Left forelimb (tissue), 1 donor: ENCODE measurements around the gene RPL29.

Experiments used
- DNase-seq: peaks from one replicate; pipeline ENCODE4 v3.0.0-alpha.2; 2018; ENCODE audit warnings: low spot score

RPL29 gene

DNA sequence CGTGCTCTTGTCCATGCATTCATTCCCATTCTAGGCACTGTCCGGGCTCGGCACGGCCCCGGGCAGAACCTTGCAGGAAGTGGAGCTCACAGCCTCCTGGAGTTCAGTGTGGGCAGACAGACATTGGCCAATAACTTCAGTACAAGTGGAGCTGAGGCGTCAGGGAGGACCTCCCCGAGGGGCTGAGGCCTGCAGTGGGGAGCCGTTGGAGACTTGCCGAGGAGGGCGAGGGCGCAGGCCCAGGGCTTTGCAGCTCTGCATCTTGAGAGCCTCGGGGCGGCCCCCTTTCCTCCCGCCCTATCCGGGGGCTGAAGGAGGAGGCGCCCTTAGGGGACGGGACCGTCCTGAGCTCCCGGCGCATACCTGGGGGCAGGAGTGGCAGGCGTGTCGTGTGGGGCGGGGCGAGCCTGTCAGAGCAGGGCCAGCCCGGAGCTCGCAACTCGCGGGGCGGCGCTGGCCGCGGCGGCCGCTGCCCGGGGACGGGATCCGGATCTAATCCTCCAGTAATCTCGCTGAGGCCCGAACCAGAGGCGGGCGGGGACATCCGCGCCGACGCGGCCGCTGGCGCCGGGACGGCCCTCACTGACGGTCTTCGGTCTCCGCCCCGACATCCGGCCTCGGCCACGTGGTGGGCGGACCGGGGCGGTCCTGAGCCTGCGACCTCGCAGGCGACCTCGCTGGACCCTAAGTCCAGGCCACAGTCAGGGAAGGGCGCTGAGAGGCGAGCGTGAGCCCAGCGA lies 12.7 kb downstream of the RPL29 start, which contains the start of gene ACY1:
Gene ACY1, plus strand, starts transcription at position 698 of the 740 bp plus-strand sequence. CDS start 530 bp downstream, outside the sequence.
- DNase-seq = peak; percentile 92

DNA sequence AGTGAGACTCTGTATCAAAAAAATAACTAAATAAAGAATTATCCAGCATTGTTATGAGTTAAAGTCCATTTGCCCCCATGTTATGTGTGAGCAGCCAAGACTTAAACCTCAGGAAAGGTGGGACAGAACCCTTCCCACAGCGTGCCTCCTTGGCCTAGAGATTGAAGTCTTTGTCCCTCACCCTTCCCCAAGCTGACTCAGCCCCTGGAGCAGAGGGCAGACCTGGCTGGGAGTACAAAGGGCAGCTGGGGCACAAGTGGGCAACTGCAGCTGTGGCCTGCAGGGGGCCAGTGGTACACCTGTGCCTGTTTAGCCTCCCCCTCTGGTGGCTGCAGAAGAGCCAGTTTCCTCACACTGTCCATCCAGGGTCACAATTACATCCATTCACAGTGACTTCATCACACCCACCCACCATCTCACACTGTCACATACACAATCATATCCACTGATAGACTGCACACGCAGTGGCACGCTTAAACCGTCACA lies 13.3 kb downstream of the RPL29 start:
- no peak for DNase-seq

DNA sequence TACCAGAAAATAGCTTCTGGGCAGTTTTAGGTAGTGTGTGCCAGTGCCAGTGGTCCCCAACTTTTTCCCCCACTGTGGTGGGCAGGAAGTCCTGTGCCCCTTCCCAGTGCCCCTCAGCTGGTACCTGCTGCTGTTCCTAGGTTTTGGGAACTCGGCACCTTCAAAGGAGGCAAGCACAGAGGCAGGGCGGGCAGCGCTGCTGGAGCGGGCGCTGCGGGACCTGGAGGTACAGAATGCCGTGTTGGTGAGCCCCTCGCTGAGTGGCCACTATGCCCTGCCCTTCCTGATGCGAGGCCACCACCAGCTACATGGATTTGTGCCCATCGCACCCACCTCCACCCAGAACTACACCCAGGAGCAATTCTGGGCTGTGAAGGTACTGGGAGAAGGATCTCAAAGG lies 15.4 kb downstream of the RPL29 start:
- DNase-seq = no peak

GRCh38 chr3:51978143-51978502 lies 17.6 kb downstream of the RPL29 start:
- no peak for DNase-seq

DNA sequence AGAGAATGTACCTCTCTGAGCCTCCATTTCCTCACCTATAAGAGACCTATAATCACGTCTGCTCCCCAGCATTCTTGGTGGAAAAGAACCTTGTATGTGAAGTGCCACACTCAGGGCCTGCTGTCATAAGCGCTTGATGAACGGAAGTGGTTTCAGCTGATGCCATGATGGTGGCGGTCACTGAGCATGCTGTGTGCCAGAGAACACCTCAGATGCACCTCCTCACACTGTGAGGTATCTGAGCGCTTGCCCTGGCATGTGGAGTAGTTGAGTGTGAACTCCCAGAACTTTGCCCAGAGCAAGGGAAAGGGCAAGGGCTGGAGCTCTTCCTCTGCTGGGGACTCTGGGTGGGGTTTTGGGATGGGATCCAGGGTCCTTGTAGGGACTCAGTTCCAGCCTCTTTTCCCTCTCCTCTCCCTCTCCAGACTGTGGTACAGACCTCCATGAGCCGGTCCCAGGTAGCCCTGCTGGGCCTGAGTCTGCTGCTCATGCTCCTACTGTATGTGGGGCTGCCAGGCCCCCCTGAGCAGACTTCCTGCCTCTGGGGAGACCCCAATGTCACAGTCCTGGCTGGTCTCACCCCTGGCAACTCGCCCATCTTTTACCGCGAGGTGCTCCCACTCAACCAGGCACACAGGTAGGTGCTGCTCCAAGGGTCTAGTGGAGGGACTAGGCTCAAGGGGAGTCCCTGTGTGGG lies 18.1 kb downstream of the RPL29 start:
- DNase-seq = no peak

DNA sequence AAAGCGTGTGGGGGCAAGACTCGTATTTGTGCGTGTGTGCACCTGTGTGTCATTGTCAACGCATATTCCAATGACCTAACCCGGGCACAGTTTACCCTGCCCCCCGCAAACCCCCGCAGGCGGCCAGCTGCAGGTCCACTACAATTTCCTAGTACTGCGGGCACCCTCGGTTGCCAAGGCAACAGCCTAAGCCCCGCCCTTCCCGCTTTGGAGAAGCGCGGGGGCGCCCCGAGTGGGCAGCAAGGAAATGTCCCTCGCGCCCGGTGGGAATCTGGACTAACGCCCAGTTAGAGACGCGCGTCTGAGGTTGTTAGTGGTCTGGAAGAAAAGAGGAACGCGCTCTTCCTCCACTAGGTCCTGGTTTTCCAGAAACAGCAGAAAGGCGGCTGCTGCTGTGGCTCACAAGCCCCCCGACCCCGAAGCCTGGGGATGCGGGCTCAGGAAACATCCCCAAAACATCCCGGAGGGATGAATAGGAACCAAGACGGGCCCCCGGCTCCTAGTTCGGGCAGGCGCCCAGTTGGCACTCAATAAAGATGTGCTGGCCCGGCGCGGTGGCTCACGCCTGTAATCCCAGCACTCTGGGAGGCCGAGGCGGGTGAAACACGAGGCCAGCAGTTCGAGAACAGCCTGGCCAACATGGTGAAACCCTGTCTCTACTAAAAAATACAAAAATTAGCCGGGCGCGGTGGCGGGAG lies 19.7 kb downstream of the RPL29 start:
- DNase-seq = peak; percentile 81

DNA sequence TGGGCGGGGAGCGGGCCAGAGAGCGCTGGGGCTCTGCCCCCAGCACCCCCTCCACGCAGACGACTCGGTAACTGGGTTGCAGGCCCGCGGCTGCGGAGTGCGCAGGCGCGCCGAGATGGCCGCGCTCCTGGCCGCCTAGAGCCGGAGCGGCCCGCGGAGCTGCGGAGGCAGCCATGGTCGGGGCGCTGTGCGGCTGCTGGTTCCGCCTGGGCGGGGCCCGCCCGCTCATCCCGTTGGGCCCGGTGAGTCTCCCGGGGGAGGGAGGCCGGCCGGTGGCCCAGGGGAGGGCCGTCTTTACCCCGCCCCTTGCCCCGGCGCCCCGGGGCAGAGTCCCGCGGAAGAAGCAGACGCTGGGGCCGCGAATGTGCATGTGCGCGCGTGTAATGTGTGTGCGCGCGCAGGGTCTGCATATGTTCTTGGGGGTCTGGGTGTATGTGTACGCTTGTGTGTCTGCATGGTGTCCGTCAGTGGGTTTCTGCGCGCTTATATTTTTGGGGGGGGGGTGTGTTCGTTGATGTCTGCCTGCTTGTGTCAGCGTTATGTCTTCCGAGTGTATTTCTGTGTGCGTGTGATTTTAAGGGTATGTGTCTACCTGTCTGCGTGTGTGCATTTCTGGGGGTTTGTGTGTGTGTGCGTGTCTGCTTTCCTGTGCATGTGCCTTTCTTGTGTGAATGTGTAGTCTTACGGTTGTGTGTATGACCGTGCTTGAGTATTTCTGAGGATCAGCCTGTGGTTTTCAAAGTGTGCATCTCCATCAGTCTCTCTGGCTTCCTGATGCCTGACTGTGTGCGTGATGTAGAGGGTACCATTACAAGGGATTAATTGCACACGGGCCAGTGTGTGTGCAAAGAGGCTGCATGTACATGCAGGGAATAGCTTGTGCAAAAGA lies 20.5 kb downstream of the RPL29 start, which contains the start of gene ABHD14A:
Gene ABHD14A, plus strand, starts transcription at position 102 of the 889 bp plus-strand sequence. Its CDS starts 72 bp downstream, at position 174.
- DNase-seq = peak; percentile 83

- no peak for DNase-seq
Observed at GRCh38 chr3:51974277-51974962, 21.3 kb downstream of the RPL29 start.

- no peak for DNase-seq
Observed at GRCh38 chr3:51971350-51971749, 24.3 kb downstream of the RPL29 start.

- DNase-seq = no peak
Observed at GRCh38 chr3:51970606-51971300, 24.9 kb downstream of the RPL29 start.

DNA sequence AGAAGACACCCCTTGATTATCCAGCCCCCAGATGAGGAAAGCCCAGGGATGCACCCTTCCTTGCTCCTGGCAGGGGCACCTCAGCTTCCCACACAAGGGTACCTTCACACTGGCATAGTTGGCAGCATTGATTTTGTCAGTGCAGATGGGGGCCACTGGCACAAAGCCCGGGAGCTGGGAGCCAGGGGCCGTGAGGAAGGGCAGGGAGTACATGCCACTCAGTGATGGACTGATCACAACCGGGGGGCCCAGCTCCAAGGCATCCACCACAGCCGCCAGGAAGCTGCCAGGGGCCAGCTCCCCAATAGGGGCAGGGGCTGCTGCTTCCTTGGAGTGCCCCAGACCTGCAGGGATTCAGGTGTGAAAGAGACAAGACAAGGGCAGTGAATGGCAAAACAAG lies 25.9 kb downstream of the RPL29 start:
- no peak for DNase-seq

DNA sequence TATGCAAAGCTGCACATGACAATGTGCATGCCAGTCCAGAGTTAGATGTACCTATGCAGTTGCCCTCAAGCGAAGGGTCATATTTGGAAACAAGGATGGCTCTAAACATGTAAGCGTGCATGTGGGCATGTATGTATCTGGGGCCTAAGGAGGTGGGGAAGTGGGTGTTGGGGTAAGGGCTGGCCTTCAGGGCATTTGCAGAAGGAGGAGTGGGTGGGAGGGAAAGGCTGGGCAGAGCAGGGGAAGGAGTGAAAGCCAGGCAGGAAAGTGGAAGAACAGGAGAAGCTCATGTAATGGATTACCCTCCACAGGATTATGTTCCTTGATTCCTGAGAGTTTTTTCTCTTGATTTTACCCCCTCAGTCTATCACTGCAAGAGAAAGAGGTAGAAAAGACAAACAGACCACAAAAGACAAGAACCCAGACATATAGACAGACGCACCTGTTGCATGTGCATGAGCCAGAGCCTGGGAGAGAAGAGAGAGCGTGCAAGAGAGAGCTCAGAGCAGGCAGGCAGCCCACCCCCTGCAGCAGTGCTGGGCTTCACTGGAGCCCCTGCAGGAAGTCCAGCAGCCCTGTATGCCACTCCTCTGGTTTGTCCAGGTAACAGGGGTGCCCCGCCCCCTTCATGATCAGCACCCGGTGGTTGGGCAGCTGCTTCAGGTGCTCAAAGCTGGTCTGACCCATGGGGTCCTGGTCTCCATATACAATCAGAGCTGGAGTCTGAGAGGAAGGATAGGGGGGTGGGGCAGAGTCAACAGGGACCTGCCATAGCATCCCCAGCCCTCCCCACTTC lies 26.6 kb downstream of the RPL29 start:
- no peak for DNase-seq

GRCh38 chr3:51968170-51968775 lies 27.4 kb downstream of the RPL29 start:
- no peak for DNase-seq

DNA sequence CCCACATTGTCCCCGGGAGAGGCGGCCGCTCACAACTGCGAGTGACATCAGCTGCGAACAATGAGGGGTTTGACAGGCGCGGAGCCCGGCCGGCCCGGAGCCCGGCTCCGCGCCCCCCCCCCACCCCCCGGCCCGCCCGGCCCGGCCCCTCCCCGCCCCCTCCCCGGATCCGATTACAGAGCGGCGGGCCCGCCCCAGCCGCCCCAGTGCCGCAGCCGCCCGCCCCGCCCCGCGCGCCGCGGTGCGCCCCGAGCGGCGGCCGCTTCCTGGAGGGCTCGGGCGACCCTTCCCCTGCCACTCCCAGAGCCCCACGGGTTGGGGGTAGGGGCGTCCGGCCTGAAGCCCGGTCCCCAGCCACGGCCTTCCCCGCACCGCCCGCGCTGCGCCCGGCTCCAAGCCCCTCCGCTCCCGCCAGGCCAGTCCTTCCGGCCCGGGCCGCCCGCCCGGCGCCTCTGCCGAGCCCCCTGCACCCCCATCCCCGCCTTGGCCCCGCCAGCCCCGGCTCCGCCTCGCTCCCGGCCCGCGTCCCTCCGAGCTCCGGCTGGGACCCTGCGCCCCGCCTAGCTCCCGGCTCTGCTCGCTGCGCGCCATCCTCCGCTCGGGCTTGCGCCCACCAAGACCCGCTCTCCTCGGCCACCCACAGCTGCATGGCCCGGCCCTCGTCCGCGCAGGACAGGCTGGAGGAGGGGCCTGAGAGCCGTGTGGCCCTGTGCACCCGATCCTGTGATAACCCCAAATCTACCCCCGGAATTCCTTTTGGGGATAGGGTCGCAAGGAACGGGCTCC lies 28.1 kb downstream of the RPL29 start, which contains the start of gene PCBP4:
Gene PCBP4, minus strand, starts transcription at position 71 of the 786 bp plus-strand sequence. CDS start 6,214 bp downstream, outside the sequence.
- DNase-seq = peak; percentile 87

DNA sequence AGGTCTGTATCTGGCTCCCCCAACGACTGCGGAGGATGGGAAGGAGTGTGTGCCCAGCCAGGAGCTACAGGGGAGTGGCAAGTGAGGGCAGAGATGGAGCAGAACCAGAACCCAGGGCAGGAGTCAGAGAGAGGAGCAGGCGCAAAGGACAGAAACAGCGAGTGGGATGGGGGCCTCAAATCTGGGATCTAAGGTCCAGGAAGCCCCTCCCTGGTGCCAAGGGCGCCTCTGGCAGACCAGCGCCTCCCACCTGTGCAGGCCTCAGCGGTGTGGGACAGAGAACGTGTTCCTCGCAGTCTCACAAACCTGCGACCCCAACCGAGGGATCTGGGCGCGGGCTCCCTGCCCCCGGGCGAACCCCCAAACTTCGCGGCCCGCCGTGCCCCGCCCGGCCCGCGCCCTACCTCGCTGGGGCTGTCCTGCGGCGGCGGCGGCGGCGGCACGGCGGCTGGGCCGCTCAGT lies 28.7 kb downstream of the RPL29 start:
- no peak for DNase-seq

GRCh38 chr3:51966486-51966885 lies 29.2 kb downstream of the RPL29 start:
- DNase-seq = no peak

- DNase-seq = no peak
Observed at GRCh38 chr3:51966016-51966415, 29.7 kb downstream of the RPL29 start.

DNA sequence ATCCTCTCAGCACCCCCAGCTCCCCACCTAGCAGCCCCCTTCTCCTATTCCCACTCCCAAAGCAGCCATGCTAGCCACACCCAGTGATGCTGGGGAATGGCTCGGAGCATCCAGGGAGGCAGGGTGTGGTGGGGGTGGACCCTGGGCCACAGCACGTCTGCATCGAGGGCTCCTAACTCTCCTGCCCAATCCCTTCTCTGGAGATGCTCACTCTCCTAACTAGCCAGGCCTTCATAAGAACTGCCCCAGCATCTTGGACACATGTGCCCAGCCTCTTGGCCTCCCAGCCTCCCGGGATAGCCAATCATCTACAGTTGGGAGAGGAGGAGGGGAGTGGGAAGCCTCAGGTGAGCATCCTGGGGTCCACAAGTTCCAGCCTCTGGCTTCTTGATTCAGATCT lies 31.2 kb downstream of the RPL29 start:
- no peak for DNase-seq
